Amniotic stem cell (primary cell): ENCODE results near the gene NFYA.

Experiments used
- DNase-seq: peaks from one replicate; lab custom pipeline; 2025; lab: John Stamatoyannopoulos, UW

The NFYA gene

GRCh38 chr6:41120058-41120457 is 47.3 kb downstream of the NFYA start:
- no peak for DNase-seq

GRCh38 chr6:41122373-41122772 is 49.6 kb downstream of the NFYA start:
- no peak for DNase-seq

- no peak for DNase-seq
Observed at GRCh38 chr6:41122918-41123317, 50.1 kb downstream of the NFYA start.

GRCh38 chr6:41125282-41125681 is 52.5 kb downstream of the NFYA start:
- DNase-seq = no peak

- DNase-seq = no peak
Observed at GRCh38 chr6:41132254-41132653, 59.5 kb downstream of the NFYA start.

- no peak for DNase-seq
Observed at GRCh38 chr6:41135062-41135832, 62.5 kb downstream of the NFYA start.

GRCh38 chr6:41136911-41137310 is 64.1 kb downstream of the NFYA start:
- no peak for DNase-seq

GRCh38 chr6:41147917-41148316 is 75.1 kb downstream of the NFYA start:
- DNase-seq = no peak
